K562 (cell line): Measurements from ENCODE around the gene KCNQ2. TPM values are rescaled to one million over a fixed set of nuclear protein-coding genes. Genes with fewer than 3 reads are reported as not detected.

ENCODE experiments used
- FOXK1 ChIP-seq: sonication (generic); formaldehyde crosslinking; IDR thresholded peaks from 2 replicates; pipeline ENCODE4 v1.8.0; 2022; ENCODE audit warnings: missing genetic modification reagents, mild to moderate bottlenecking, borderline replicate concordance
- HNRNPLL ChIP-seq: fragments of 200-400 bp; formaldehyde crosslinking; IDR thresholded peaks from 2 replicates; pipeline ENCODE4 v1.6.1; 2017; ENCODE audit warnings: low read length, low read depth, mild to moderate bottlenecking; ENCODE audit not compliant: poor library complexity, severe bottlenecking
- RREB1 ChIP-seq: fragments of 250-450 bp; sonication (Bioruptor Pico); IDR thresholded peaks from 2 replicates; pipeline ENCODE4 v1.4.0; 2020
- ZBTB5 ChIP-seq: fragments of 450-650 bp; IDR thresholded peaks from 2 replicates; pipeline ENCODE4 v1.6.1; 2017; ENCODE audit warnings: antibody characterized with exemption
- polyA plus RNA-seq, 8 experiments: library from polyadenylated mRNA; depleted of rRNA in 4 of 8; stranded (reverse) in 5 of 8; unstranded in 3 of 8; fragments of >200 nt; fragmentation: Nextera tagmentation in 2 of 8; fragmentation: Illumina TruSeq in 1 of 8; extraction: Ambion mirVana in 2 of 8; extraction: Trizol in 1 of 8; gene quantifications; 2 replicates each; pipeline versions ENCODE4 v1.2.1 to v1.2.3, GENCODE V29; 2011 to 2014; ENCODE audit warnings: inconsistent platforms in 1 of 8, missing spikeins in 1 of 8
- total RNA-seq, 7 experiments: library from RNA; depleted of rRNA in 6 of 7; stranded (reverse); fragments of >200 nt in 6 of 7; fragmentation: Illumina TruSeq in 2 of 7; extraction: Trizol in 2 of 7; gene quantifications; 2 replicates each; pipeline versions ENCODE4 v1.2.1 to v1.2.3, GENCODE V29; 2011 to 2021; ENCODE audit warnings: low replicate concordance in 1 of 7

Gene KCNQ2
- total and polyA plus RNA-seq, 9 of the 15 experiments (the other 6 are each of a cell fraction or from before 2014, with no cell fraction given), result 0.13 to 0.16 TPM; not detected in 7

- TF ChIP-seq RREB1 (CRISPR knock-in tag) (no peak), ZBTB5 (no peak), FOXK1 (CRISPR knock-in tag) (no peak), HNRNPLL (peak; percentile 97)
Observed at GRCh38 chr20:63452821-63453523, 19.5 kb downstream of the KCNQ2 start (continued).
